NCI-H1930 (cell line): Measurements from ENCODE around the gene GPR107.

Experiments used
- DNase-seq, 2 experiments: peaks; one replicate each; lab custom pipeline; 2025; lab: John Stamatoyannopoulos, UW

Gene GPR107

GRCh38 chr9:130183133-130183762 lies 129.5 kb downstream of the GPR107 start:
- DNase-seq = no peak

- DNase-seq = no peak
Observed at GRCh38 chr9:130185017-130185416, 131.3 kb downstream of the GPR107 start.

GRCh38 chr9:130185490-130186031 lies 131.9 kb downstream of the GPR107 start:
- DNase-seq = no peak

- DNase-seq = no peak
Observed at GRCh38 chr9:130186051-130186450, 132.3 kb downstream of the GPR107 start.

- no peak for DNase-seq
Observed at GRCh38 chr9:130186839-130187522, 133.3 kb downstream of the GPR107 start.

GRCh38 chr9:130187523-130187846 lies 133.8 kb downstream of the GPR107 start:
- DNase-seq = no peak

GRCh38 chr9:130188860-130189481 lies 135.3 kb downstream of the GPR107 start:
- no peak for DNase-seq
